ENCODE data around the gene GALK2.
"Not testable (repeated sequence)": the region's sequence is repeated elsewhere in the genome, so short reads cannot be mapped to it uniquely, and the experiment has no call there.

GALK2 gene

DNA sequence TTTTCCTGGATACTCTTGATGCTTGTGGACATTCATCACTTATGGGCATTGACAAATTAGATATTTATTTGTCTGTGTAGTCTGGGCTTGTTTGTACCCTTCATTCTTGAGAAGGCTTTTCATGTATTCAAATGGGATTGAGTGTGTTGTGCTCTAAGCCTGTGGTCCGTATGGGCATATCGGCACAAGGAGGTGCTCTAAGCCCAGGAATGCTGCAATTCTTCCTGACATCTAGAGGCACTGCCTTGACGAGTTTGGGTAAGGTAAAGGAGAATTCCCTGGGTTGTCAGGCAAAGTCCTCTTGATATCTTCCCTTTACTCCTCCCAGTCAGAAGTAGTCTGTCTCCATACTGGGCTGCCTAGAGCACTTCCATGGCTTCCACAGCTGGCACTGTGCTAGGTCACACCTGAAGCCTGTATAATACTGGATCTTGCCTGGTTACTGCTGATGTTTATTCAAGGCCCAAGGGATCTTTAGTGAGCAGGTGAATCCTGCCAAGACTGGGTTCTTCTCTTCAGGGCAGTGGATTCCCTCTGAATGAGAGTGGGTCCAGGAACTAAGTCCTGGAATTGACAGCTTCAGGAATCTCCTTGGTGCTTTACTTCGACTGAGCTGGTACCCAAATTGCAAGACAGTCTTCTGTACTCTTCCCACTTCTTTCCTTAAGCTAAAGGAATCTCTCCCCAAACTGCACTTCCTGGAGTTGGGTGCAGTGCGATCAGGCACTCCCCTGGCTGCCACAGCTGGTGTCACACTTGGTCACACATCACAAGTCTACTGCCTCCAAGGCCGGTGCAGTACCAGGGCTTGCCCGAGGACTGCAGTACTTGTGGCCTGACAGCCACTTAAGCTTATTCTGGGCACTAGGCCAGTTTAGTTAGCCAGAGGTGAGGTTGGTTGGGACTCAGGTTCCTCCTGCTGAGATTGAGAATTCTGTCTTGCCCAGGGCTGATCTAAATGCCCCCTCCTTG is 46.0 kb downstream of the GALK2 start:
- DNase-seq (ENCODE audit: extremely low read depth in 1 of 2, low read depth in 1 of 2) = no peak

- DNase-seq (ENCODE audit: extremely low read depth in 1 of 2, low read depth in 1 of 2) = no peak
Observed at GRCh38 chr15:49223536-49224274, 53.7 kb downstream of the GALK2 start.

DNA sequence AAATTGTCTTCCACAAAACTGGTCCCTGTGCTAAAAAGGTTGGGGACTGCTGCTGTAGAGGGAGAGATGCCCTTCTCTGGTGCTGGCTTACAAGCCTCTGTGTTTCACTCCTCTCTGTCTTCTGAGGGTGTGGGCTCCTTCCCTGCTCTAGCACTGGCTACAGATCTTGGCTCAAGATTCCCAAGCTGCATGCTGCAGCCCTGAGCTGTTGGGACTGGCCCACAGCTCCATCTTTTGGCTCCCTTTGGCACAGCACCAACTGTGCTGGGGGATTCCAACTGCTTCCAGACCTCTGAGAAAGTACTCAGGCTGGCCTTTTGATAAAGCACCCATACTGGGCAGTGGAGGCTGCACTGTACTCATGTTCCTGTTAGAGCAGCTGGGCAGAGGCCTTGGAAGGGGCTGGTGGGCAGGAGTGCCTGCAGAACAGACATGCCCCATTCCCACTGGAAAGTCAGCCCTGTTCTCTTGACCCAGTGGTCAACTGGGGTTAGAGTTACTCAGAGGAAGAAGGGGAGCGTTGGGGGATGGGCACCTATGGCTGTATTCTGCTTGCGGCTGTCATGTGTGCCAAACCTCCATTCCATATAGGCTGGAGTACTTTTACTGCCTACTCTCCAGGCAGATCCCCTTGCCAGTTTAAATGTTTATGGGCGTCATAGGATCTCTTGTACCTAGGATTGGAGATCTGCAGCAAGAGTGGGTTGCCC is 55.7 kb downstream of the GALK2 start:
- DNase-seq (ENCODE audit: extremely low read depth in 1 of 2, low read depth in 1 of 2) = no peak

- no peak for DNase-seq (ENCODE audit: extremely low read depth in 1 of 2, low read depth in 1 of 2)
Observed at GRCh38 chr15:49227602-49228001, 57.6 kb downstream of the GALK2 start.

DNA sequence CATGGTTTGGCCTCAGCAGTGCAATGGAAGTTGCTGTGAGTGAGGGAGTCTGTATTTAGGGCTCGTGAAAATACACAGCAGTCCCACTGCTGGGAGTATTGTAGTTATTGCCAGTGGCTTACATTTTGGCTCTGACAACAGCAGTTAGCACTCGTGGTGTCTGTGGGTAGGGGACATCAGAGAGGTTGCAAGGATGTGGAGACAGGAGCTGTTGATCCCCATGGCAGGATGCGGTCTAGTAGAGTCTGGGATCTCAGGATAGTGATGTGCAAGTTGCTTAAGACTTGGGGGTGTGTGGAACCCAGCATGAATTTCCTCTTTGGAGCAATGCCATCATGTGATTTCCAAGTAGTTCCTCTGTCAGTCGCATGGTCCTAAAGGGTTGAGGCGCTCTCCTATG is 59.9 kb downstream of the GALK2 start:
- DNase-seq (ENCODE audit: extremely low read depth in 1 of 2, low read depth in 1 of 2) = no peak

- DNase-seq (ENCODE audit: extremely low read depth in 1 of 2, low read depth in 1 of 2) = no peak
Observed at GRCh38 chr15:49232236-49232806, 62.3 kb downstream of the GALK2 start.

GRCh38 chr15:49235446-49236124 is 65.5 kb downstream of the GALK2 start:
- no peak for DNase-seq (ENCODE audit: extremely low read depth in 1 of 2, low read depth in 1 of 2)

DNA sequence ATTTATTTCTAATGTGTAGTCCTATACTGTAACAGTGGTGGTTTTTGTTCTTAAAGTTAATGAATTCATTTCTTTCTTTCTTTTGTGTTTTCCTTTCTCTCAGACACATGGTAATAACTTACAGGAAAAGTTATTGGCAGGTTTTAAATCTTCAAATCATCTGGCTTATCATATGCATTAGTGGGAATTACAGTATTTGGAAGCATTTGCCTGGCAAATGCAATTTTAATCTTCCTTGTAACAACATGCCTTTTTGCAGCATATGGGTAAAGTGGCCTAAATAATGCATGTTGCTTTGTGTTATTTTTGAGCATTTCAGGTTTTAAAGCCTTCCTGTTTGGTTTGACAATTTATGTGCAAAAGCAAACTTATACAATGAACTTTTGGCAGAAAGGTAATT is 66.8 kb downstream of the GALK2 start:
- no peak for DNase-seq (ENCODE audit: extremely low read depth in 1 of 2, low read depth in 1 of 2)

GRCh38 chr15:49238342-49238741 is 68.3 kb downstream of the GALK2 start:
- no peak for DNase-seq (ENCODE audit: extremely low read depth in 1 of 2, low read depth in 1 of 2)

DNA sequence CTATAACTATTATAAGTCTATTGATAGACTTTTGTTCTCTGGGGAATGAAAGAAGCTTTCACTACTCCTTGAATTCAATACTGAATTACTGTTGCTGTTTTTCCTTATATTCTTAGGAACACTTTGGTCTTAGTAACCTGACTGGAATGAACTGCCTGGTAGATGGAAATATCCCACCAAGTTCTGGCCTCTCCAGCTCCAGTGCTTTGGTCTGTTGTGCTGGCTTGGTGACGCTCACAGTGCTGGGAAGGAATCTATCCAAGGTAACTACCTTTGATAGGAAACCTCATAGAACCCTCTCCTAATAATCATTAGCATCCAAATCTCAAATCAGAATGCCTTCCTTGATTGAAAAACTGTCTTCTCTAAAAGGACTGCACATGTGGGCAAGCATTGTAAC is 69.1 kb downstream of the GALK2 start:
- no peak for DNase-seq (ENCODE audit: extremely low read depth in 1 of 2, low read depth in 1 of 2)

- no peak for DNase-seq (ENCODE audit: extremely low read depth in 1 of 2, low read depth in 1 of 2)
Observed at GRCh38 chr15:49242820-49243219, 72.8 kb downstream of the GALK2 start.

DNA sequence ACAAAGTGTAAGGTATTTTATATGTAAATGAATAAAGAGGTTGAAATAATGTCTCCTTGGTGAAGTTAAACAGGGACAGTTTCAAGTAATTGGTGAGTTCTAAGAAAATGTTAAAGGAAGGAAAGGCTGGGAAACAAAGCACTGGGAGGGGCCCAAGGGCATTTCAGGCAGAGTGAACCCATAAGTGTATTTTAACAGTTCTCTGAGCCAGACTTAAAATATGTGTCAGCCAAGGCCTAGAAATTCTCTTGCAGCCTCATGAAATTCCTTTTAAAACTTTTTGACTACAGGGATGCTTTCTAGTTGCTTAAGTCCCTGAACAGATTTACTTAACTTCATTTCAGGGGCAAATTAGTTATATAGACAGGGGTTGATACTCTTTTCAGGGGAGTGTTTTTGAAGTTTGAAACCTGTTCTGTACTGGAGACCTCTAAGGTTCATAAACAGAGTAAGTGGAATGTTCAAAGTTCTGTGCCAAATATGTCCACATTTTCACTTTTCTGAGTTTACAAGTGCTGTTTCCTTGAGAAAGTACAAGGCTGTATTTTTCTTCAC is 77.6 kb downstream of the GALK2 start:
- DNase-seq (ENCODE audit: extremely low read depth in 1 of 2, low read depth in 1 of 2) = no peak

- no peak for DNase-seq (ENCODE audit: extremely low read depth in 1 of 2, low read depth in 1 of 2)
Observed at GRCh38 chr15:49248291-49248690, 78.2 kb downstream of the GALK2 start.

- no peak for DNase-seq (ENCODE audit: extremely low read depth in 1 of 2, low read depth in 1 of 2)
Observed at GRCh38 chr15:49255966-49256759, 86.1 kb downstream of the GALK2 start.

- not testable (repeated sequence) for DNase-seq (ENCODE audit: extremely low read depth in 1 of 2, low read depth in 1 of 2)
Observed at GRCh38 chr15:49265117-49265516, 95.1 kb downstream of the GALK2 start.

DNA sequence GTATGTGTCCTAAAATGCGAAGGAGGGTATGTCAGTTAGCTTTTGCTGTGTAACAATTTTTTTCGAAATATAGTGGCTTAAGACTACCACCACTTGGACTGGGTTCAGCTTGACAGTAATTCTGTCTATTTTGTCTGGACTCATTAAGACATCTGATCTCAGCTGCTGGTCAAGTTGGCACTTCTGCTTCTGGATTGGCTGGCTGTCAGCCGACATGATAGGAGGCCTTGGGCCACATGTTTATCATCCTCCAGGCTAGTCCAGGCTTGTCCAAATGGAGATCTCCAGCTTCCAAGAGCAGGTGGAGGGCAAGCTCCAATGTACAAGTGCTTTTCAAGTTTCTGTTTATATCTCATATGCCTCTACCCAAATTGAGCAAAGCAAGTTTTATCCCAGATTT is 95.9 kb downstream of the GALK2 start:
- no peak for DNase-seq (ENCODE audit: extremely low read depth in 1 of 2, low read depth in 1 of 2)

DNA sequence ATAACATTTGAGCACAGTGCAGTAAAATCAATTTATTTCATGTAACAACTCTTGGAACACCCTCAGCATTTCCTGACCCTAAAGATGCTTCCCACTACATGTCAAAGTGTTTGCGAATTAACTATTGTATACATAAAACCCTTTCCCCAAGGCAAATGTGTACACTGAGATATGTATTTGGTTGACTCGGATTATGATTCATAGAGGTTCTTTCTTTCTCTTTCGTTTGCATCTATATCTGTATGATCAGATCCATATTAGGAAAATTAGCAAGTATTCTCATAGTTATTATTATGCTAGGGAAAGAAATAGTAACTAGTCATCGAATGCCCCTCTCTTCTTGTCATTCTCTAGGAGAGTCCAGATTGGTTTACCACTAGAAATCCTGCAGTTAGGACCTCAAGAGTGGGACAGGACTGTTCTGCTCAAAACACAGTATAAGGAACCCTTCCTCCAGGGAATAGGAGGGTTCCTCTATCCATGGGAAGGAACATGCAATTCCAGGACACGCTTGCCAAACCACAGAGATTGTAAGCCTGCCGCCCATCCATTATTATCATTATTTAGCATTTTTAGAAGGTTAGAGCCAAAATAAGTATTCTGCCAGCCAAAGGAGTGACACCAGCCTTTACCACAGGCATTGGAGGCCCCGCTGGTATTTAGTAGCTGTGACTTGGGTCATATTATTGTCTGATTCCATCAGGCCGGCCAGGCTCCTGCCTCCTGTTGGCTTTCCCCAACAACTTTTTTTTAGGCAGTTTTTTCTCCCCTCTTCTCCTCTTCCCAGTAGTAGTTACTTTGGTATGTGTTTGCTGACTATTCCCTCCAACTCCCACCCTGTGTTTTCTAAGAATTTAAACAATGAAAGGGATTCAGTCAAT is 100.7 kb downstream of the GALK2 start:
- no peak for DNase-seq (ENCODE audit: extremely low read depth in 1 of 2, low read depth in 1 of 2)

DNA sequence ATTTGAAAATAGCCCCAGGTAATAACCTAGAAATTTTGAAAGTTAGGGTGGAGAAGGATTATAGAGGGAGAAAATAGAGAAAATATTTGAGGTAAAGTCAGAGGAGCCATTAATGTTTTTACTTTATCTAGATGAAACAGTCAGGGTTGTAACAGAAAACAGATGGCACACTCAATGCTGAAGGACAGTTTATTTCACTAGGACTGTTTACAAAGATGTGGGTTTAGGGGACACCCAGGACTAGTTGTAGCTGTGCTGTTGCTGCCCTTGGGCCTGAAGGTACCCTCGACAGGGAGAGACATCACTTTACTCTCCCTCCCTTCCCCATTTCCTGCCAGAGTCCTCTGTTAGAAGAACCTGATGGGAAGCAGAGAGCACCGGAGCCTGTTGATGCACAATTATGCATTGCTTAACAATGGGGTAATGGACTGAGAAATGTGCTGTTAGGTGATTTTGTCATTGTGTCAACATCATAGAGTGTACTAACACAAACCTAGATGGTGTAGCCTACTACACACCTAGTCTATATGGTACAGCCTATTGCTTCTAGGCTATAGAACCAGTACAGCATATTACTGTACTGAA is 103.8 kb downstream of the GALK2 start:
- DNase-seq (ENCODE audit: extremely low read depth in 1 of 2, low read depth in 1 of 2) = no peak
